Measurements from ENCODE around the gene CBFB. TPM values are rescaled to one million over a fixed set of nuclear protein-coding genes. Genes with fewer than 3 reads are reported as not detected.

The CBFB gene
- total RNA-seq, 1 experiment from 2014 or later: 76.3 TPM

GRCh38 chr16:67117716-67118115, 88.8 kb downstream of the CBFB start:
- H3K4me3 Mint-ChIP-seq: no peak overlapping the region
- Histone ChIP-seq H2BK20ac (ENCODE audit: low read depth, low read length, poor library complexity, severe bottlenecking) (no peak overlapping the region), H3K18ac (ENCODE audit: insufficient read length, low read depth, low read length) (no peak overlapping the region), H4K8ac (replicated peaks; ENCODE audit: insufficient read length, low read depth, low read length) (no peak overlapping the region), H3K4me1 (ENCODE audit: insufficient read depth, low read length) (no peaks in the 10 kb centered on the region; the same call in 1 of the 2 replicates), H4K91ac (ENCODE audit: insufficient read length, low read depth, low read length) (no peak overlapping the region), H3K4me2 (ENCODE audit: insufficient read depth, insufficient read length, low read length) (no peak overlapping the region), H2BK5ac (ENCODE audit: insufficient read length, low read length) (no peak overlapping the region), H3K27me3 (ENCODE audit: insufficient read depth, low read length) (no peaks in the 10 kb centered on the region), H3K23ac (ENCODE audit: insufficient read length, low read depth, low read length) (no peak overlapping the region), H3K23me2 (ENCODE audit: insufficient read length, low read depth, low read length, poor library complexity, severe bottlenecking) (no peaks in the 10 kb centered on the region), H3K56ac (ENCODE audit: insufficient read length, low read depth, low read length) (no peak overlapping the region), H3K79me1 (ENCODE audit: insufficient read depth, low read depth, low read length, poor library complexity, severe bottlenecking) (peaks cover 5% of the 10 kb centered on the region), H3K9ac (ENCODE audit: extremely low read depth, insufficient read length, low read length) (no peak overlapping the region), H3T11ph (ENCODE audit: low read length) (no peak overlapping the region), H3K27ac (ENCODE audit: insufficient read length, low read depth, low read length) (no peak overlapping the region), H3K79me2 (ENCODE audit: insufficient read depth, low read length) (no peaks in the 10 kb centered on the region; the same call in 1 of the 2 replicates), H4K20me1 (ENCODE audit: control insufficient read depth, insufficient read depth, insufficient read length) (no peaks in the 10 kb centered on the region), H4K5ac (ENCODE audit: insufficient read length, low read depth, low read length) (no peak overlapping the region), H2AK5ac (ENCODE audit: insufficient read length, low read length) (no peak overlapping the region), H3K4ac (ENCODE audit: low read depth, low read length) (no peak overlapping the region), H2AFZ (ENCODE audit: low read length) (no peak overlapping the region), H2BK120ac (ENCODE audit: low read depth, low read length, poor library complexity, severe bottlenecking) (no peak overlapping the region), H3K9me3 (ENCODE audit: control insufficient read depth, low read depth, low read length) (no peaks in the 10 kb centered on the region), H2BK15ac (ENCODE audit: low read depth, low read length) (no peak overlapping the region), H3K14ac (ENCODE audit: insufficient read depth, low read length) (no peak overlapping the region), H2BK12ac (ENCODE audit: insufficient read length, low read depth, low read length) (no peak overlapping the region)
- WGBS (ENCODE audit: extremely low coverage, insufficient read length, low lambda C conversion rate): no CpG with 5 or more reads among the region's 9 CpGs
- peak overlapping the region in 1 of 3 experiments; percentile 78; a peak in 1 of 7 replicates for H3K27ac Mint-ChIP-seq
- no peaks in the 10 kb centered on the region for H3K9me3 Mint-ChIP-seq
- peaks cover 2 to 22% (median 18%) of the 10 kb centered on the region in 3 experiments; a peak in 6 of 7 replicates for H3K36me3 Mint-ChIP-seq (ENCODE audit: insufficient read depth in 1 of 3, low read depth in 3 of 3)
- no peaks in the 10 kb centered on the region; the same call in 1 of the 2 replicates for H3K27me3 Mint-ChIP-seq (ENCODE audit: low read depth)
- peaks cover 6 to 7% of the 10 kb centered on the region in 2 experiments for H3K4me1 Mint-ChIP-seq
- TF ChIP-seq CTCF (conservative IDR thresholded peaks at IDR 0.05): no peak
- DNase-seq: no peak
